ENCODE results near the gene RBBP8NL. TPM values are rescaled to one million over a fixed set of nuclear protein-coding genes. Genes with fewer than 3 reads are reported as not detected.

RBBP8NL gene
- total and polyA plus RNA-seq, 2 donors (not counting 3 experiments of a cell fraction or from before 2014, with no cell fraction given) = not detected

DNA sequence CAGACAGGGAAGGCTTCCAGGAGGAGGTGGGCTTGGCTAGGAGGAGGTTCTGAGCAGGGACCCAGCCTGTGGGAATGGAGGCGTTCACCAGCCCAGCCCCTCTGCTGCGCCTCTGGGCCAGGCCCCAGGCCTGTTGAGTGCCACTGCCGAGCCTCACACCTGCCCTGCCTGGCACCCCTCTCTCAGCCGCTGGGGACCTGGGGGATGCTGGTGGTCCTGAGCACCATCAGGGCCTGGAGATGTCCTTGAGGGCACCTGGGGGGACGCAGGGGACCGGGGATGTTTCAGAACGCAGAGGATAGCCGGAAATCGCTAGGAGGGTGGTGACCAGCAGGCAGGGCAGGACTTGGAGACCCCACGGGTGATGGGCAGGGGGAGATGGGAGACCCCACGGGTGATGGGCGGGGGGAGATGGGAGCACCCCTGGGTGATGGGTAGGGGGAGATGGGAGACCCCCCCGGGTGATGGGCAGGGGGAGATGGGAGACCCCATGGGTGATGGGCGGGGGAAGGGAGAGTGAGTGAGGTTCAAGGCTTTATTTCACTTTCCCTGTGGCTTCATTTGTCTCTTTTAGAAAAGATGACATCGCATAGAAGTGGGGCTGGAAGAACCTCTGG, 35.7 kb upstream of the RBBP8NL start:
- H3K27ac ChIP-seq (ENCODE audit: insufficient read depth, low read depth, low read length) = no peak overlapping the region
- TF ChIP-seq, protein P1, sequence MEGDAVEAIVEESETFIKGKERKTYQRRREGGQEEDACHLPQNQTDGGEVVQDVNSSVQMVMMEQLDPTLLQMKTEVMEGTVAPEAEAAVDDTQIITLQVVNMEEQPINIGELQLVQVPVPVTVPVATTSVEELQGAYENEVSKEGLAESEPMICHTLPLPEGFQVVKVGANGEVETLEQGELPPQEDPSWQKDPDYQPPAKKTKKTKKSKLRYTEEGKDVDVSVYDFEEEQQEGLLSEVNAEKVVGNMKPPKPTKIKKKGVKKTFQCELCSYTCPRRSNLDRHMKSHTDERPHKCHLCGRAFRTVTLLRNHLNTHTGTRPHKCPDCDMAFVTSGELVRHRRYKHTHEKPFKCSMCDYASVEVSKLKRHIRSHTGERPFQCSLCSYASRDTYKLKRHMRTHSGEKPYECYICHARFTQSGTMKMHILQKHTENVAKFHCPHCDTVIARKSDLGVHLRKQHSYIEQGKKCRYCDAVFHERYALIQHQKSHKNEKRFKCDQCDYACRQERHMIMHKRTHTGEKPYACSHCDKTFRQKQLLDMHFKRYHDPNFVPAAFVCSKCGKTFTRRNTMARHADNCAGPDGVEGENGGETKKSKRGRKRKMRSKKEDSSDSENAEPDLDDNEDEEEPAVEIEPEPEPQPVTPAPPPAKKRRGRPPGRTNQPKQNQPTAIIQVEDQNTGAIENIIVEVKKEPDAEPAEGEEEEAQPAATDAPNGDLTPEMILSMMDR (IDR thresholded peaks at IDR 0.05; ENCODE audit: extremely low read depth in 1 of 2, insufficient read depth in 1 of 2, low read depth in 1 of 2, low read length in 2 of 2) = no peak
- TF ChIP-seq POLR2AphosphoS5 (IDR thresholded peaks at IDR 0.05; ENCODE audit: insufficient read depth, low read depth, low read length) = no peak
- TF ChIP-seq MYC (IDR thresholded peaks at IDR 0.05; ENCODE audit: low read depth, low read length) = no peak
- no peak for TF ChIP-seq GATA2 (IDR thresholded peaks at IDR 0.05; ENCODE audit: insufficient read depth, insufficient read length, low read depth, low read length)
- TF ChIP-seq EZH2 (IDR thresholded peaks at IDR 0.05; ENCODE audit: borderline replicate concordance, low read depth, low read length, severe bottlenecking) = no peak
- TF ChIP-seq, protein P2, sequence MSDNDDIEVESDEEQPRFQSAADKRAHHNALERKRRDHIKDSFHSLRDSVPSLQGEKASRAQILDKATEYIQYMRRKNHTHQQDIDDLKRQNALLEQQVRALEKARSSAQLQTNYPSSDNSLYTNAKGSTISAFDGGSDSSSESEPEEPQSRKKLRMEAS (IDR thresholded peaks at IDR 0.05; ENCODE audit: insufficient read depth, insufficient read length) = no peak
- no peak for TF ChIP-seq JUN (IDR thresholded peaks at IDR 0.05; ENCODE audit: borderline replicate concordance, insufficient read depth, insufficient read length, low read depth)
- TF ChIP-seq FOS (IDR thresholded peaks at IDR 0.05; ENCODE audit: borderline replicate concordance, insufficient read depth, low read length) = no peak
- TF ChIP-seq POLR2A (IDR thresholded peaks at IDR 0.05; ENCODE audit: low read depth, low read length) = no peak
- DNase-seq (ENCODE audit: low read depth, low spot score) = no peak
- no peak overlapping the region for H2AFZ ChIP-seq (ENCODE audit: low read depth, low read length)
- no TSS peak for BruUV-seq (replicated peaks)
- no peak overlapping the region for H3K4me2 ChIP-seq (ENCODE audit: insufficient read depth, low read length)
- no peaks in the 10 kb centered on the region for H3K4me1 ChIP-seq (ENCODE audit: control insufficient read depth, extremely low read depth, insufficient read depth, low read length)
- H3K27me3 ChIP-seq (ENCODE audit: control insufficient read depth in 2 of 2, insufficient read depth in 2 of 2, low read length in 2 of 2) = no peaks in the 10 kb centered on the region
- H3K36me3 ChIP-seq (ENCODE audit: control insufficient read depth in 2 of 2, extremely low read depth in 1 of 2, insufficient read depth in 2 of 2, low read length in 2 of 2) = no peaks in the 10 kb centered on the region
- no peak for FAIRE-seq
- POLR2A ChIA-PET = no interaction called here
- H3K9me3 ChIP-seq (replicated peaks; ENCODE audit: control insufficient read depth, insufficient read depth, low read length) = no peaks in the 10 kb centered on the region
- H3K4me3 ChIP-seq (replicated peaks in 1 of 3; ENCODE audit: insufficient read depth in 1 of 3, low read depth in 1 of 3, low read length in 3 of 3) = no peak overlapping the region
- H3K79me2 ChIP-seq (ENCODE audit: control insufficient read depth, insufficient read depth, low read length) = no peaks in the 10 kb centered on the region
- H3K9ac ChIP-seq (replicated peaks; ENCODE audit: extremely low read depth, insufficient read depth, low read length) = no peak overlapping the region
- intact Hi-C loops (cut with micrococcal nuclease) (no loop called here), dilution Hi-C loops (cut with MboI; ENCODE audit: extremely low pct_ligation_motif_present, low sequenced_read_pairs) (no loop called here)
- CTCF ChIA-PET = no interaction called here
- H4K20me1 ChIP-seq (replicated peaks; ENCODE audit: control insufficient read depth, extremely low read depth, insufficient read depth, low read length) = no peaks in the 10 kb centered on the region
- no peaks in the 10 kb centered on the region for H3K9me1 ChIP-seq (replicated peaks; ENCODE audit: control insufficient read depth, extremely low read depth, insufficient read depth, low read length)
